Mesenchymal stem cell (in vitro differentiated cells and primary cell): ENCODE data around the gene RPAIN.

Experiments
- DNase-seq: peaks from one replicate; pipeline ENCODE4 v3.0.0-alpha.2; 2013
- H2AFZ ChIP-seq: one replicate; pipeline ENCODE4 v1.6.1; 2013; ENCODE audit warnings: low read depth, mild to moderate bottlenecking, control low read depth, inconsistent platforms, low read length, moderate library complexity
- H2AK5ac ChIP-seq: 2 replicates; pipeline ENCODE4 v1.6.1; 2013; ENCODE audit warnings: low read length, moderate library complexity, mild to moderate bottlenecking, inconsistent platforms; ENCODE audit not compliant: severe bottlenecking
- H2BK120ac ChIP-seq: one replicate; pipeline ENCODE4 v1.6.1; 2013; ENCODE audit warnings: low read depth, mild to moderate bottlenecking, inconsistent platforms, low read length, moderate library complexity
- H2BK12ac ChIP-seq, 2 experiments: one replicate each; pipeline ENCODE4 v1.6.1; 2013; ENCODE audit warnings: inconsistent platforms in 2 of 2, low read length in 2 of 2, mild to moderate bottlenecking in 2 of 2, moderate library complexity in 2 of 2, control low read depth in 1 of 2
- H2BK15ac ChIP-seq: one replicate; pipeline ENCODE4 v1.6.1; 2013; ENCODE audit warnings: mild to moderate bottlenecking, low read depth, inconsistent platforms; ENCODE audit not compliant: poor library complexity, severe bottlenecking
- H2BK5ac ChIP-seq: 2 replicates; pipeline ENCODE4 v1.6.1; 2013; ENCODE audit warnings: low read depth, mild to moderate bottlenecking, low read length, control low read depth, inconsistent platforms; ENCODE audit not compliant: poor library complexity, severe bottlenecking
- H3K14ac ChIP-seq, 2 experiments: one replicate each; pipeline ENCODE4 v1.6.1; 2013; ENCODE audit warnings: inconsistent platforms in 2 of 2, low read length in 2 of 2, control low read depth in 1 of 2, mild to moderate bottlenecking in 1 of 2, moderate library complexity in 1 of 2
- H3K18ac ChIP-seq, 2 experiments: one replicate each; pipeline ENCODE4 v1.6.1; 2013; ENCODE audit warnings: inconsistent platforms in 2 of 2, low read length in 2 of 2, control low read depth in 1 of 2, low read depth in 1 of 2, mild to moderate bottlenecking in 1 of 2
- H3K23ac ChIP-seq, 2 experiments: one replicate each; pipeline ENCODE4 v1.6.1; 2013; ENCODE audit warnings: inconsistent platforms in 2 of 2, low read length in 2 of 2, mild to moderate bottlenecking in 2 of 2, moderate library complexity in 2 of 2, control low read depth in 1 of 2
- H3K27ac ChIP-seq: 2 replicates; pipeline ENCODE4 v1.5.1; 2013; ENCODE audit warnings: mild to moderate bottlenecking, moderate library complexity, low read length, control low read depth, inconsistent platforms; ENCODE audit not compliant: poor library complexity, severe bottlenecking
- H3K27me3 ChIP-seq, 2 experiments: 2 replicates each; pipeline versions ENCODE4 v1.6.1 to v1.7.0; 2013; ENCODE audit warnings: low read length in 2 of 2, mild to moderate bottlenecking in 2 of 2, moderate library complexity in 2 of 2, control low read depth in 1 of 2, inconsistent platforms in 1 of 2; ENCODE audit not compliant: control insufficient read depth in 1 of 2, insufficient read depth in 1 of 2
- H3K36me3 ChIP-seq, 2 experiments: 2 replicates each; pipeline versions ENCODE4 v1.6.1 to v1.7.0; 2013; ENCODE audit warnings: low read length in 2 of 2, control low read depth in 1 of 2, inconsistent platforms in 1 of 2, low read depth in 1 of 2, mild to moderate bottlenecking in 1 of 2; ENCODE audit not compliant: insufficient read depth in 2 of 2, control insufficient read depth in 1 of 2
- H3K4ac ChIP-seq, 2 experiments: one replicate each; pipeline ENCODE4 v1.6.1; 2013; ENCODE audit warnings: inconsistent platforms in 2 of 2, low read length in 2 of 2, mild to moderate bottlenecking in 2 of 2, moderate library complexity in 2 of 2, control low read depth in 1 of 2, low read depth in 1 of 2
- H3K4me1 ChIP-seq: 2 replicates; pipeline ENCODE4 v1.6.1; 2013; ENCODE audit warnings: low read depth, low read length, control low read depth; ENCODE audit not compliant: control insufficient read depth, insufficient read depth
- H3K4me2 ChIP-seq: 2 replicates; pipeline ENCODE4 v1.6.1; 2013; ENCODE audit warnings: low read length, mild to moderate bottlenecking, inconsistent platforms; ENCODE audit not compliant: poor library complexity, severe bottlenecking
- H3K4me3 ChIP-seq, 2 experiments: 2 replicates each; pipeline versions ENCODE4 v1.5.1 to v1.7.0; 2013; ENCODE audit warnings: low read length in 2 of 2, mild to moderate bottlenecking in 2 of 2, control low read depth in 1 of 2, low read depth in 1 of 2; ENCODE audit not compliant: insufficient read depth in 1 of 2
- H3K79me1 ChIP-seq: replicated peaks from 2 replicates; pipeline ENCODE4 v1.6.1; 2013; ENCODE audit warnings: mild to moderate bottlenecking, control low read depth, low read length, inconsistent platforms; ENCODE audit not compliant: poor library complexity, severe bottlenecking
- H3K9ac ChIP-seq: 2 replicates; pipeline ENCODE4 v1.7.0; 2013; ENCODE audit warnings: mild to moderate bottlenecking, low read length, moderate library complexity
- H3K9me3 ChIP-seq: 2 replicates; pipeline ENCODE4 v1.7.0; 2013; ENCODE audit warnings: mild to moderate bottlenecking, low read length; ENCODE audit not compliant: control insufficient read depth
- H4K8ac ChIP-seq: one replicate; pipeline ENCODE4 v1.6.1; 2013; ENCODE audit warnings: inconsistent platforms, mild to moderate bottlenecking, low read length, moderate library complexity
- H4K91ac ChIP-seq: one replicate; pipeline ENCODE4 v1.6.1; 2013; ENCODE audit warnings: mild to moderate bottlenecking, low read length, inconsistent platforms
- WGBS: methylation state at CpG from one replicate; pipeline ENCODE4 v1.1.7; 2013; ENCODE audit warnings: mixed read lengths; 5-methylcytosine and 5-hydroxymethylcytosine counted together

The RPAIN gene

DNA sequence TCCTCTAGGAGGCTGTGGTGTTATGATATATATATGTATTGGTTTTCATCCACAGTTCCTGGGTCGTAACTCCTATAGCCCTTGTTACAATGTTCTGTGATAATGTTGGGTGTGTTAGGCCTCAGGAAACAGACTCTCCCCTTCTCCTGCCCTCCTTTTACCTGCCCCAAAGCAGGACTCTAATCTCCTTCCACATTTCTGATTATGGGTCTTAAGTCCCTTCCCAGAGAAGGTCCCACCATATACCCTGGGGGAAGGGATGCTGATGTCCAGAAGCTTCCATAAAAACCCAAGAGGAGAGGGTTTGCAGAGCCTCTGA, 19.4 kb downstream of the RPAIN start:
- no CpG with 5 or more reads among the region's 1 CpG for WGBS
- no peak overlapping the region for H3K23ac ChIP-seq
- H3K36me3 ChIP-seq, result peaks cover 33 to 49% of the 10 kb centered on the region in 2 experiments

DNA sequence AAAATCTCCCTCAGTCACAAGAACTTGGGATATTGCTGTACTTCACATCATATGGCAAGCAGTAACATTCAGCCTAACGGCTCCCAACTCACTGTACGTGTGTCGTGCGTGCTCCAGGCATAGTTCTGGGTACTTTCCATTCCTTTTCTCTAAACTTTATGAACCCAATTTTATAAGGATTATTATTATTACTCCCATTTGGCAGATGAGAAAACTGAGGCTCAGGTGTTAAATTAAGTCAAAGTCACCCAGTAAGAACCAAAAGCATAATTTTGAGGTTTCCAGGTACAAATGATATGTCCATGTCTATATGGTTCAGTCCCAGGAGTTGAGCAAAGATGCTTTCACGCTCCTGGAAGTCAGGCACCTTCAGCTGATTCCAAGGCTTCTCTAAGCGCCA, 23.7 kb downstream of the RPAIN start:
- no peak overlapping the region for H3K23ac ChIP-seq
- 92% methylated on average over 4 of the region's 6 CpGs for whole genome bisulfite sequencing
- H3K14ac ChIP-seq, result no peak overlapping the region
- H3K4me1 ChIP-seq, result peaks cover 3% of the 10 kb centered on the region
- no peak overlapping the region for H3K18ac ChIP-seq
- no peak overlapping the region for H2AFZ ChIP-seq
- no peaks in the 10 kb centered on the region for H3K27me3 ChIP-seq
- no peak overlapping the region for H4K8ac ChIP-seq
- H3K9me3 ChIP-seq, result no peaks in the 10 kb centered on the region
- H2BK120ac ChIP-seq, result no peak overlapping the region
- no peak overlapping the region for H2BK5ac ChIP-seq
- H3K4me3 ChIP-seq, result no peak overlapping the region
- DNase-seq, result no peak
- H3K4me2 ChIP-seq, result no peak overlapping the region
- H2BK15ac ChIP-seq, result no peak overlapping the region
- H3K9ac ChIP-seq, result no peak overlapping the region
- no peak overlapping the region for H2BK12ac ChIP-seq
- H2AK5ac ChIP-seq, result no peak overlapping the region
- H4K91ac ChIP-seq, result no peak overlapping the region
- H3K4ac ChIP-seq, result no peak overlapping the region
- peaks cover 38 to 51% of the 10 kb centered on the region in 2 experiments for H3K36me3 ChIP-seq
- peaks cover 16% of the 10 kb centered on the region for H3K79me1 ChIP-seq
- H3K27ac ChIP-seq, result no peak overlapping the region

More for the DNA sequence above, 19.4 kb downstream of the RPAIN start:
- H3K4ac ChIP-seq, result no peak overlapping the region
- no peak overlapping the region for H2BK15ac ChIP-seq
- H3K27me3 ChIP-seq, result no peaks in the 10 kb centered on the region
- peak overlapping the region; percentile 85 for H3K4me2 ChIP-seq
- no peak overlapping the region for H2BK120ac ChIP-seq
- no peak overlapping the region for H2BK5ac ChIP-seq
- H4K91ac ChIP-seq, result no peak overlapping the region
- no peak overlapping the region for H3K18ac ChIP-seq
- no peak overlapping the region for H3K14ac ChIP-seq
- H3K9ac ChIP-seq, result peak overlapping the region; percentile 66
- no peak for DNase-seq
- H2AK5ac ChIP-seq, result no peak overlapping the region
- peaks cover 24% of the 10 kb centered on the region for H3K79me1 ChIP-seq
- H4K8ac ChIP-seq, result peak overlapping the region; percentile 24
- H3K4me3 ChIP-seq, result peak overlapping the region in 1 of 2 experiments; percentile 56
- H3K27ac ChIP-seq, result peak overlapping the region; percentile 41
- no peaks in the 10 kb centered on the region for H3K9me3 ChIP-seq
- peaks cover 10% of the 10 kb centered on the region for H3K4me1 ChIP-seq
- H2BK12ac ChIP-seq, result no peak overlapping the region
- no peak overlapping the region for H2AFZ ChIP-seq

- no peak overlapping the region for H2BK120ac ChIP-seq
- no peak overlapping the region for H3K18ac ChIP-seq
- no peak overlapping the region for H2BK5ac ChIP-seq
- H2AK5ac ChIP-seq, result no peak overlapping the region
- no peak overlapping the region for H3K9ac ChIP-seq
- no peaks in the 10 kb centered on the region for H3K9me3 ChIP-seq
- no peak overlapping the region for H2BK12ac ChIP-seq
- DNase-seq, result no peak
- H3K14ac ChIP-seq, result no peak overlapping the region
- H4K8ac ChIP-seq, result no peak overlapping the region
- H3K27ac ChIP-seq, result no peak overlapping the region
- peaks cover 18% of the 10 kb centered on the region for H3K79me1 ChIP-seq
- no peak overlapping the region for H2BK15ac ChIP-seq
- H3K4me2 ChIP-seq, result no peak overlapping the region
- WGBS, result 97% methylated on average over 22 of the region's 22 CpGs
- no peak overlapping the region for H2AFZ ChIP-seq
- peaks cover 2% of the 10 kb centered on the region for H3K4me1 ChIP-seq
- H4K91ac ChIP-seq, result no peak overlapping the region
- no peak overlapping the region for H3K4me3 ChIP-seq
- peaks cover 38 to 56% of the 10 kb centered on the region in 2 experiments for H3K36me3 ChIP-seq
- no peak overlapping the region for H3K23ac ChIP-seq
- no peak overlapping the region for H3K4ac ChIP-seq
- no peaks in the 10 kb centered on the region for H3K27me3 ChIP-seq
Observed at GRCh38 chr17:5444209-5444608, 24.2 kb downstream of the RPAIN start.

GRCh38 chr17:5446786-5447185, 26.8 kb downstream of the RPAIN start:
- no peak overlapping the region for H3K9ac ChIP-seq
- 97% methylated on average over 7 of the region's 8 CpGs for WGBS
- no peak overlapping the region for H2BK12ac ChIP-seq
- no peak overlapping the region for H4K91ac ChIP-seq
- DNase-seq, result no peak
- H3K27ac ChIP-seq, result no peak overlapping the region
- no peak overlapping the region for H3K4me3 ChIP-seq
- no peak overlapping the region for H2AK5ac ChIP-seq
- H3K4me2 ChIP-seq, result no peak overlapping the region
- peaks cover 15% of the 10 kb centered on the region for H3K79me1 ChIP-seq
- H3K14ac ChIP-seq, result no peak overlapping the region
- no peak overlapping the region for H3K4ac ChIP-seq
- no peaks in the 10 kb centered on the region for H3K9me3 ChIP-seq
- H3K23ac ChIP-seq, result no peak overlapping the region
- H2BK5ac ChIP-seq, result no peak overlapping the region
- H2AFZ ChIP-seq, result no peak overlapping the region
- H3K18ac ChIP-seq, result no peak overlapping the region
- no peak overlapping the region for H4K8ac ChIP-seq
- no peaks in the 10 kb centered on the region for H3K27me3 ChIP-seq
- H2BK15ac ChIP-seq, result no peak overlapping the region
- peaks cover 44 to 75% of the 10 kb centered on the region in 2 experiments for H3K36me3 ChIP-seq
- no peak overlapping the region for H2BK120ac ChIP-seq
- H3K4me1 ChIP-seq, result no peaks in the 10 kb centered on the region
